NCI-H146 treated with DMSO at 0.1 percent for 48 hours (cell line): ENCODE data around the gene TMEM272.
"Not testable (repeated sequence)": the region's sequence is repeated elsewhere in the genome, so short reads cannot be mapped to it uniquely, and the experiment has no call there.

Source experiments
- DNase-seq: peaks from one replicate; lab custom pipeline; 2025; ENCODE audit not compliant: unreplicated experiment; lab: John Stamatoyannopoulos, UW

The TMEM272 gene

GRCh38 chr13:51826606-51827005, 18.4 kb downstream of the TMEM272 start:
- DNase-seq = no peak

DNA sequence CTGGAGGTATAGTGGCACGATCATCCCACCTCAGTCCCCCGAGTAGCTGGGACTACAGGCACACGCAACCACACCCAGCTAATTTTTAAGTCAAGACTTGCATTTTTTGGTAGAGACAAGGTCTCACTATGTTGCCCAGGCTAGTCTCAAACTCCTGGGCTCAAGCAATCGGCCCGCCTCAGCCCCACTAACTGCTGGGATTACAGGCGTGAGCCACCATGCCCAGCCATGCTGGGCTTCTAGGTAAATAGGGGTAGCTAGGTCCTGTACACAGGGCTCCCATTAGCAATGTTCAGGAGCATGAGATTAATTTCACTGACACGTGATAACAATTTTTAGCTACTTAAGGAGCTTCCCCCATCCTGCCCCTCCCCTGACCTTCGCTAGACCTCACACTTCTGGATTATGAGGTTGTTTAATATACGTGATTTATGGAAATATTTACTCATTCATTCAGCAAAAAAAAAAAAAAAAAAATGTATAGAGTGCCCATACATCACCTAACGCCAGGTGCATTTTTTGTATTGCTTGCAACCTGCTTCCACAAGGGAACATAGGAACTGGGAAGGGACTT, 19.2 kb downstream of the TMEM272 start:
- no peak for DNase-seq

GRCh38 chr13:51825165-51825592, 19.8 kb downstream of the TMEM272 start:
- no peak for DNase-seq

- DNase-seq = not testable (repeated sequence)
Observed at GRCh38 chr13:51824712-51825111, 20.3 kb downstream of the TMEM272 start.

GRCh38 chr13:51823863-51824262, 21.1 kb downstream of the TMEM272 start:
- no peak for DNase-seq

DNA sequence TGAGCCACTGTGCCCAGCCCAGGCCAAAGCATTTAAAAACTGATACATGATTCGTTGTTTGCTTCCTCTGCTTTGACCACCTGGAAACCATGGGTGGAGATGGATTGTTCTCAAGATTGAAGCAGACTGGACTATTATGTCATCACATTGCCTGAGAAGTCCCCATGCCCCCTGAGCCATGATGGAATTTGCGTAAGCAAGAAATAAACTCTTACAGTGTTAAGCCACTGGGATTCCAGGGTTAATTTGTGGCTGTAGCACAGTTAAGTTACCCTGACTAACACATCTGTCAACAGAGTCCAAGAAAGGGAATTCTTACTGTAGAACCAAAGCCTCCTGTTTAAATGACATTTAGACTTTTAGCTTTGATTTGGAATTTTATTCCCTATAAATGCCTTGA, 21.6 kb downstream of the TMEM272 start:
- DNase-seq = no peak

GRCh38 chr13:51822106-51822815, 22.7 kb downstream of the TMEM272 start:
- no peak for DNase-seq

DNA sequence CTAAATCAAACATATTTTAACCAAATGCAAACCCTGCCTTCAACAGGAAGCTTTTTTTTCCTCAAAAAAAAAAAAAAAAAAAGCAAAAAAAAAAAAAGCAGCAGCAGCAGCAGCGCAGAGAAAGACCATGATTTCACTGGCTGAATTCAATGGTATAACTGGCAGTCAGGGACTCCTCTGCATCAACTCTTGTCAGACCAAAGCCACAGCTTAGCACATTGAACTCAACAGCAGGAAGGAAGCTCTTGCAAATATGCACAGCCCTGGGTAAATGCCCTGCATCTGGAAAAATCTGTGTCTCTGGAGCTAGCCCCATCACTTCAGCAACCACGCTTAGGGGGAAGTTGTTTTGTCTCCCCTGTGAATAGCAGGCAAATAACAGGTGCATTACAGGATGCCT, 23.4 kb downstream of the TMEM272 start:
- no peak for DNase-seq

DNA sequence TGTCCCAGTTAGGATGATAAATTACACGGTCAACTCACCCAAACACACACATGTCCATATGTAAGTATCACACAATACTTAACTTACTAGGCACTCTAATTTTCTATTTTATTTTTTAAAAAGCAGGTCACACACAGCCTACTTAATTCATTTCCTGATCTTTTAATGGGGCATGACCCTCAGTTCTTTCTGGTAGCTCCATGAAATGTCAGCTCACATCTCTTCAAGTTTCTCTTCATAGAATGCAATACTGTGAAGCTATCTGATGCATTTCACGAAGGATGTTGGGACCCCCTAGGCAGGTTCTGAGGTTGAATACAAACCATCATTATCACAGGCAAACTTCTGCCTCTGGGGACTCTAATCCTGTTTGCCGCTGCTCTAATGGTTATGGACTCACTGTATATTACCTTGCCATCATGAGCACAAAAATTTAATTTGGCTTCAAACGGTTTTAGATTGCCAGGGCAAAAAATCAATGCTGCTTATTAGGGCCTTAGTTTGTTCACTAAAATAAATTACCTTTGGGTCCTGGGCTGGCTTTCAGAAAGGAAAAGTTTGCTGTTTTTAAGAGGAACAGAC, 24.9 kb downstream of the TMEM272 start:
- DNase-seq = no peak

- no peak for DNase-seq
Observed at GRCh38 chr13:51819544-51819943, 25.4 kb downstream of the TMEM272 start.

DNA sequence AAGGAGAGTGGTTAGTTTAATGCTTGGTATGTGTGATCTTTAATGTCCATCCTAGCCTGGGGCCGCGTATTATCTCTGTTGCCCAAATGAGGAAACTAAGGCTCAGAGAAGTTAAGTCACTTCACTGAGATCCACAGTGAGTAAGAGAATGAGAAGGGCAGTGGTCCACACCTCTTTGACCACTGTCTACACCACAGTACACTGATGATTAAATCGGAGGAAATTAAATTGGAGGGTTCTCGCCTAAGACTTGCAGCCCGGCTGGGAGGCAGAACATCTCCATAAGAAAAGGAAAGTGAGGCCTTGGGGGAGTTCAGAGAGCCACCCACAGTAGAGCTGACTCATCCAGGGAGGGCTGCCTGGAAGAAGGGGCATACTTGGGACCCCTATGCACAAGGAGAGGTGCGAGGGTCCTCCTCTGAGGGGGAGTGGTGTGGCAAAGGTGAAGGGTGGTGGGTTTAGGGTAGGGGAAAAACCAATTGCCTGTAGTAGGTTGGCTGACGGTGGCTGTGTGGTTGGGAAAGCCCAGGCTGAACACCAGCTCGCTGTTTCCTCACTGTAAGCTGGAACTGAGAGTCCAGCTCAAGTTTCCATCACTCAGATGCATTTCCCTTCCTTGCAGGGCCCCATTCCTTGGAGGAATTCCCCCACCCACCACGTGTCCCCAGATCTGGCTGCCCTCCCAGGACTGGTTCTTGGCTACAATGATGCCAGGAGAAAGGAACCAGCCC, 26.0 kb downstream of the TMEM272 start:
- no peak for DNase-seq

DNA sequence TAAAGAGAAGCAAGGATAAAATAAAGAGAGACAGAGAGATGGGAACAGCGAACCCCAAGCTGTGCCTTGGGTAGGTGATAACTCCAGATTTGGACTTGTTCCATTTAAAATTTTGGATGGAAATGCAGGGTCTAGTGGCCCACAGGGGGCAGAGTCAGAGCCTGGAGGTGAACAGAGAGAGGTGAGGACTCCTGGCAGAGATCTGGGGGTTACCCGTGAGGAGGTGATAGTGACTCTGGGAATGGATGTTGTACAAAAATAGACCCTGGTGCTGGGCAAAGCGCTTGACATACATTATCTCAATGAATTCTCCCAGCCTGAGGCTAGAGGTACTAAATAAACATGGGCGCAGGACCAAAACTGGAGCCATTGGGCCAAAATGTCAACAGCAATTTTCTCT, 26.7 kb downstream of the TMEM272 start:
- no peak for DNase-seq

- DNase-seq = no peak
Observed at GRCh38 chr13:51817717-51818116, 27.3 kb downstream of the TMEM272 start.

- peak; percentile 65 for DNase-seq
Observed at GRCh38 chr13:51816604-51817249, 28.2 kb downstream of the TMEM272 start.

DNA sequence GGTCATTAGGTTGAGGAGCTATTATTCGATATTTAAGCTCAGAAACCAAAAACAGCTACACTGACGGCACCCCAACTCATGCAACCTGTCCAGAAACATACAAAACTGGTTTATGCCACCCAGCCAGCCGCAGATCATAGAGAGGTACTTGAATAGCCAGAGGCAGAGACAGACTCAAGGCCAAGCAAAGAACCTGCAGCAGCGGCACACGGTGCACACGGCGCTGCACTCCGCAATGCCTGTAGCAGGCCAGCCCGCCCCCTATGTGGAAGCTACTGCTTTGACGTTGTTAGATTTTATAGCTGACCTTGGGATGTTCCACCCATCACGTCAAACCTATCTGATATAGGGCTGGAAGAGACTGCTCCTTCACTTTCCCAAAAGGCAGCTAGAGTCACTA, 29.1 kb downstream of the TMEM272 start:
- DNase-seq = no peak

GRCh38 chr13:51814825-51815650, 29.9 kb downstream of the TMEM272 start:
- DNase-seq = peak; percentile 46

DNA sequence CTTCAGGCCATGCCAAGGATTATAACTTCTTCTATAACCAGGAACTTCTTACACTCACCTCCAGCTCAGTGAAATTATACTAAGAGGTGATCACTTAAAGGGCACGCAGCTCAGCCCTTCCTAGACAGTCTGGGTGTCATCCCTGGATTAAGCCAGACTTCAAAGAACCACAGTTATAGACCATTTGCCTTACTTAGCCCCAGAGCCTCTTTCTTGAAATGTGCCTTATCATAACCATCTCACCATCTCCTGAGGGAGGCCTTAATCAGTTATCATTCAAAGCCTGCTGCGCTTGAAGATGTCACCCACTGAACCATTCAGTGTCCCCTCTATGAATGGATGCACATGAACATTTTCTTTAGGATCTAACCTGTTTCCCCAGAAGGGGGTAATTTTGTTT, 30.9 kb downstream of the TMEM272 start:
- no peak for DNase-seq

- no peak for DNase-seq
Observed at GRCh38 chr13:51811920-51812451, 33.0 kb downstream of the TMEM272 start.

DNA sequence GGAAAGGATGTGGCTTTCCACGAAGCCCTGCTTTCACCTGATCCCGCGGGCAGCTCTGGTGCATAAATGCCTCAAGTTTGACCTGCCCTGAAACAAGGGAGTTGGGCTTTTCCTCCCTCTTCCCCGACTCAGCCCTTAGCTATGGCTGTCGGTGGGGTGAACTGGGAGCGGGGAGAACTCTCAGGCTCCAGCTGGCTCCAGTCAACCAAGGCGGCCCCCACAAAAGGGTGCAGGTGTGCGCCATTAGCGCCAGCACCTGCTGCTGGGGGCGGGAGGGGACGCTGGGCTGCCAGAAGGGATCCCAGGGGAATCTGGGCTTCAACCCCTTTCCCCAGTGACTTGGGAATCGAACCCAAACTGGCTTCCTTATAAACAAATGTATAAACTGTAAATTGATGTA, 33.9 kb downstream of the TMEM272 start:
- peak; percentile 59 for DNase-seq

- no peak for DNase-seq
Observed at GRCh38 chr13:51808811-51809210, 36.2 kb downstream of the TMEM272 start.
